Measurements from ENCODE around the gene CTDSP2.
"Not testable (repeated sequence)": the region's sequence is repeated elsewhere in the genome, so short reads cannot be mapped to it uniquely, and the experiment has no call there.

CTDSP2 gene

GRCh38 chr12:57782608-57783465 is 63.7 kb downstream of the CTDSP2 start, which contains the start of gene TSFM:
TSS of gene TSFM (plus strand) at chr12:57782787. CDS start at chr12:57782802, 15 bp downstream.
- DNase-seq (ENCODE audit: low read depth, low spot score), result peak; percentile 97

GRCh38 chr12:57782243-57782607 is 64.3 kb downstream of the CTDSP2 start:
- no peak for DNase-seq (ENCODE audit: low read depth, low spot score)

- DNase-seq (ENCODE audit: low read depth, low spot score), result no peak
Measured at GRCh38 chr12:57781801-57782200, 64.7 kb downstream of the CTDSP2 start.

GRCh38 chr12:57781244-57781643 is 65.3 kb downstream of the CTDSP2 start:
- no peak for DNase-seq (ENCODE audit: low read depth, low spot score)

GRCh38 chr12:57780284-57780897 is 66.1 kb downstream of the CTDSP2 start:
- no peak for DNase-seq (ENCODE audit: low read depth, low spot score)

- DNase-seq (ENCODE audit: low read depth, low spot score), result no peak
Measured at GRCh38 chr12:57779736-57780135, 66.8 kb downstream of the CTDSP2 start.

DNA sequence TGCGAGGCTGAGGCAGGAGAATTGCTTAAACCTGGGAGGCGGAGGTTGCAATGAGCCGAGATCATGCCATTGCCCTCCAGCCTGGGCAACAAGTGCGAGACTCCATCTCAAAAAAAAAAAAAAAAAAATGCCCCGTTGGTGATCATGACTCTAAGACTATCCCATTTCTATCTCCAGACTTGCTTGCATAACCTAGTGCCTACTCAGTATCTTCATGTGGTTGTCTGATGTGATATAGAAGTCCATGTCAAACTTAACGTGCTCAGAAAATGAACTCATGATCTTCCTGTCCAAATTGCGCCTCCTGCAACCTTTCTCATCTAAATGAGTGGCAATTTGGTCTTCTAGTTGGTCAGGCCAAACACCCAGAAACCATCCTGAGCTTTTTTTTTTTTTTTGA is 68.6 kb downstream of the CTDSP2 start:
- DNase-seq (ENCODE audit: low read depth, low spot score), result no peak

DNA sequence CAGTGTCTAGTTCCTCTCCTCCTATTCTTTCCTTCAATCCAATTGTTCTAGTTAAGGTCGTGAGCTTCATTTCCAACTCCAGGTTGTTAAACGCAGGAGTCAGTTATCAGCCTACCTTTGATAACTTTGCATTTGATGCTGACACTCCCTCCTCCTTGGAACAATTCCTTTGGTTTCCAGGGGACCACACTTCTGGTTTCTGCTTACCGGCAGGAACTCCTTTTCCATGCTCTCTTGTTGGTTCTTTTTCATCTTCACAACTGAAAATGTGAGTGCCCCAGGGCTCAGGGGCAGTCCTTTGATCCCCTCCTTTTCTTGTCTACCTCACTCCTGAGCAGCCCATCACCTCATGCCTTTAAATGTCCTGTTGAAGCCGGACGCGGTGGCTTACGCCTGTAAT is 69.2 kb downstream of the CTDSP2 start:
- no peak for DNase-seq (ENCODE audit: low read depth, low spot score)

GRCh38 chr12:57776247-57776587 is 70.3 kb downstream of the CTDSP2 start:
- no peak for DNase-seq (ENCODE audit: low read depth, low spot score)

DNA sequence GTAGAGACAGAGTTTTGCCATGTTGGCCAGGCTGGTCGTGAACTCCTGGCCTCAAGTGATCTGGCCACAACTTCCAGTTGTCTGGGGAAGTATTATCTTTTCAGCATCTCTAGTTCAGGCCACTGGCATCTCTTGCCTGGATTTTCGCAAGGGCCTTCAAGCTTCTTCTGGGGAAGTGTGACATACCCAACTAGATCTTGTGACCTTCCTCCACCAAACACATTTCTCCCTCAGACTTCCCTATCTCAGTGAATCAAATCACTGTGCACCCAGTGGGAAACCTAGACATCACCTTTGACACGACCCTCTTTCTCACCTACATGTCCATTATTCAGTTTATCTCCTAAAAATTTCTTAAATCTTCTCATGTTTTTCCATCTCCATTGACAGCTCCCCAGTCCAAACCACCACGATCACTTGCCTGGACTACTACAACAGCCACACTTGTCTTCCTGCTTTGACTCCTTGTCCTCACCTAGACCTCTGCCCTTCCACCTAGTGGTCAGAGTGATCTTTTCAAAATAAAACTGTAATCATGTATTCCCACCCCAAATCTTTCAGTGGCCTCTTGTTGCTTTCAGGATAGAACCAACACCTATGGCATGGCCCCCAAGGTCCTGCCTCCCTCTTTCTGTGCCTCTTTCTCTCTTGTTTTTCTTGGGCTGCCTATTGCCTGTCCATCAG is 70.8 kb downstream of the CTDSP2 start:
- DNase-seq (ENCODE audit: low read depth, low spot score), result no peak

DNA sequence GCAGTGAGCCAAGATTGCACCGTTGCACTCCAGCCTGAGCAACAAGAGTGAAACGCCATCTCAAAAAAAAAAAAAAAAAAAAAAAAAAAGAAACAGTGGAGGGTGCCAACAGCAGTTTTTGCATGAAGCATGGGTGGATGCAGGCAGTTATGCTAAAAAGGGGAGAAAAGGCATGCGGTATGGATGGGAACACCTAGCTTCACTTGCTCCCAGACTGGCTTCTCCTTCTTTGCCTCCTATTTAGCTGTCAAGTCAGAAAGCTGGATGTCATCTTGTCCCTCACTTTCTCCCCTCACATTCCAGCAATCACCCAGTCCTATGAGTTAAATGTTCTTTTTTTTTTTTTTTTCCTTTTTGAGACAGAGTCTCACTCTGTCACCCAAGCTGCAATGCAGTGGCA is 71.5 kb downstream of the CTDSP2 start:
- DNase-seq (ENCODE audit: low read depth, low spot score), result no peak

DNA sequence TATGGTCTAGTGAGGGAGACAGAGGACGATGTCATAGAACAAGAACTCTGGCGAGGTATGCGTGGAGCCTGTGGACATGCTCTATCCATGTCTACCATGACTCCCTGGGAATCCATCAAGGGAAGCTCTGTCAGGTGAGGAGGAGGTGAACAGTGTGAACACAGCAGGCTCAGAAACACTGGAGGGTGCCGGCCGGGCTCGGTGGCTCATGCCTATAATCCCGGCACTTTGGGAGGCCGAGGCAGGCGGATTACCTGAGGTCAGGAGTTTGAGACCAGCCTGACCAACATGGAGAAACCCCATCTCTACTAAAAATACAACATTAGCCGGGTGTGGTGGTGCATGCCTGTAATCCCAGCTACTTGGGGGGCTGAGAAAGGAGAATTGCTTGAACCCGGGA is 71.9 kb downstream of the CTDSP2 start:
- not testable (repeated sequence) for DNase-seq (ENCODE audit: low read depth, low spot score)

- no peak for DNase-seq (ENCODE audit: low read depth, low spot score)
Measured at GRCh38 chr12:57772429-57773322, 73.9 kb downstream of the CTDSP2 start, which contains the start of gene EEF1AKMT3. TSS of gene EEF1AKMT3 (plus strand) at chr12:57772614. CDS start at chr12:57772725, 111 bp downstream.

- DNase-seq (ENCODE audit: low read depth, low spot score), result peak; percentile 87
Measured at GRCh38 chr12:57771873-57772428, 74.6 kb downstream of the CTDSP2 start, which contains the start of gene METTL1. TSS of gene METTL1 (minus strand) at chr12:57772105. CDS start at chr12:57772083, 22 bp downstream.

- peak; percentile 62 for DNase-seq (ENCODE audit: low read depth, low spot score)
Measured at GRCh38 chr12:57771236-57771872, 75.2 kb downstream of the CTDSP2 start.

DNA sequence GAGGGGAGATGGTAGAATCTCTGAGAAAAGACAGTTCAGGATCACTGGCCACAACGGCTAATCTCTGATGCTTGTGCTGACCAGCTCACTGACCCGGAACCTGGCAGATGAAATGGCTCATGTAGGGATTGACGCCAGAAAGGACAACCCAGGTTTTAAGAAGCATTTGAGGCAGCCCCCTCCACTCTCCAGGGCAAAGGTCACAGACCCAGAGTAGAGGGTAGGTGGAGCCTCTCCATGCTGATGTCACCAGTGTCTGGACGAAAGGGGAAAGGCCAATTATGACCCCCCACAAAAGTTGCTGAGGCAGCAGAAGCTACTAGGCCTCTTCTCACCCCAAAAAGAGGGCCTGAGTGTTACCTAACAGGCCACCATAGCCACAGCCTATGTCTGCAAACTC is 75.8 kb downstream of the CTDSP2 start:
- no peak for DNase-seq (ENCODE audit: low read depth, low spot score)
